UCSD-AML1 (cell line): ENCODE results near the gene PEPD.
A peak's percentile ranks its signal among the peaks of the same experiment; 100 is the strongest.
"Not testable (repeated sequence)": the region's sequence is repeated elsewhere in the genome, so short reads cannot be mapped to it uniquely, and the experiment has no call there.

Experiments used
- DNase-seq: peaks from one replicate; lab custom pipeline; 2025; ENCODE audit not compliant: unreplicated experiment; lab: John Stamatoyannopoulos, UW

The PEPD gene

DNA sequence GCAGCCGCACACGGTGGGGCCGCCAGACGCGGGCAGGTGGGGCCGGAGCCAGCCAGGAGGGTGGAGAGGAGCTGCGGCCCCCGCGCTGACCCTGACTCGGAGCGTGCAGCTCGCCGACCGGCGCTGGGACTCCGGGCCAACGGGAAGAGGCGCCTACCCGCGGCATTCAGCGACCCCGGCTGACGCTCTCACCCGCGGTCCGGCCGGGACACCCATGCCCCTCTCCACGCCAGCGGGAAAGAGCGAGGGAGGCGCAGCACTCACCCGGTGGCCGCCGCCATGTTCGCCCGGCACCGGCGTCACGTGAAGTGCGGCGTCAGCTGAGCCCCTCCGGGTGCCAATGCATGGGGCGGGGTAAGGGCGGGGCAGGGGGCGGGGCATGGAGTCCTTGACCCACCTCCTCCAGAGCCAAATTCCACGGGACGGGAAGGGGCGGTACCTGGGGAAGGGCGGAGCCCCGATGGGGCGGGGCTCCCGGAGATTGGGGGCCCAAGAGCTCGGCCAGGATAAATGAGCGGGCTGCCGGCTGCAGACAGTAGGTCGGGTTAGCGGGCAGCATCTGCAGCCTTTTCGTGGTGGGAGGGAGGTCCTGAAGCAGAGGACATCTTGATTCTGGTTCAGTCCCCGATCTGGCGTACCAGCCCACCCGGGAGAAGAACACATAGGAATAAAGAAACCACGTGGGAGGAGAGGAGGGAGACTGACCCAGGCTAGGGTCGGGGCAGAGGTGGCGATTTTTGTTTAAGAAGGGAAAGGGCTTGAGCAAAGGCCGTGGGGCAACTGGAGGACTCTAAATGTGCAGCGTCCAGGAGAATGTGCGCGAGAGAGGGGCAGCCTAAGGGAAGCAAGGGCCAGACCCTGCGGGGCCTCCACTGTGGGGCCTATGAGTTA, at the start of gene PEPD:
TSS of gene PEPD (minus strand) at position 312 of the 891 bp plus-strand sequence. CDS start at position 281, 31 bp downstream.
- DNase-seq = peak; percentile 94

- DNase-seq = no peak
Measured at GRCh38 chr19:33569821-33570220, 48.2 kb upstream of the PEPD start.

- DNase-seq = no peak
Measured at GRCh38 chr19:33568706-33569105, 47.1 kb upstream of the PEPD start.

DNA sequence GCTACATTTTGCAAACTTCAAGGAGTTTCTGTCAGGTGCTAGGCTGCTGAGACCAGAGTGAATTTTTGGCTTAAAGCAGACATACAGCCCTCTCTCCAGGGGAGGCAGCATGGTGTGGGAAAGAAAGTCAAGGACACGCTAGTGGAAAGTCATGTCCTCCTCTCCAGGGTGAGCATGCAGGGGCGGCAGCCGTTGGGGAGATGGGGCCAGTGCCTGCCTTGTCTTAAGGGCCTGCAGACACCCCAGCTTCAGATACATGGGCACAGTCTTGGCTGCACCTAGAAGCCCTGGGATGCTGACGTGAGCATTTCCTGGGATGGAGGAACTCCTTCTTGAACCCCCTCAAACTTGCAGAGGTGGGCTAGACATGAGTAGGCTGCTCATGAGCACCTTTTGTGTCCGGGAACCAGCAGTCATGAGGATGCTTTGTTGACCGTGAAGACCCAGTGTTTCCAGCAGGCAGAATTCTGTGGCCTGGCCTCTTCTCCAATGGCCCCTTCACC, 43.3 kb upstream of the PEPD start:
- no peak for DNase-seq

DNA sequence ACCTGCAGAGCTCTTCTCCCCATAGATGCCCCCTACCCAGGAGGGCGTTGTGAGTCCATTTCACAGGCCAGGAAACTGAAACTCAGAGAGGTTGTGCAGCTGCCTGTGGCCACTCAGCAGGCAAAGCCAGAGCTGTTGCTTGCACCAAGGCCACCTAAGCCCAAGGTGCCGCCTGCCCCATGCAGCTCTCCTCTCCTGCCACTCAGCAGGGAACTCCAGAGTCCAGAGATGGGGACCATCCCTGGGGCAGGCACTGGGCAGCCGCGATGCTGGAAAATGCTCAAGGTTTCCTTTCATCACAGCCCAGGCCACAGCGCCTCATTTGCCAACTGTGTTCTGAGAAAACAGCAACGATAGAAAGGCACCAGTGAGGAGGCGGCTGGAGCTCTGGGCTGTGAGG, 41.0 kb upstream of the PEPD start:
- DNase-seq = no peak

GRCh38 chr19:33561666-33562065, 40.1 kb upstream of the PEPD start:
- DNase-seq = not testable (repeated sequence)

GRCh38 chr19:33561261-33561660, 39.7 kb upstream of the PEPD start:
- DNase-seq = no peak

DNA sequence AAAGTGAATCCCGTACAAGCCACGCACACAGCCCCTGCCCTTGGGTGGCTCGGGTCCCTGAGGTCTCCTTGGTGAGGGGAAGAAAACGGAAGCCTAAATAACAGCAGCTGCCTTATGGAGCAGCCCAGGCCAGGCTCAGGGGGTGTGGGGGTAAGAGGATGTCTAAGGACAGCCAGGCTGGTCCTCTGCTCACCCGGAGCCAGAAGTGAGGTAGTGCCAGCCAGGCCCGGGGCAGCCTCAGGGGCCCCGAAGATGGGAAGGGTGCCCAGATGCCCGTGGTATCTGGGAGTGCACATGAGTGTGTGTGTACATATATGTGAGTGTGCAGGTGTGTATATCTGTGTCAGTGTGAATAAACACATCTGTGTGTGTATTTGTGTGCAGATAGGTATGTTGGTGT, 38.4 kb upstream of the PEPD start:
- DNase-seq = no peak

- DNase-seq = no peak
Measured at GRCh38 chr19:33558856-33559255, 37.3 kb upstream of the PEPD start.

DNA sequence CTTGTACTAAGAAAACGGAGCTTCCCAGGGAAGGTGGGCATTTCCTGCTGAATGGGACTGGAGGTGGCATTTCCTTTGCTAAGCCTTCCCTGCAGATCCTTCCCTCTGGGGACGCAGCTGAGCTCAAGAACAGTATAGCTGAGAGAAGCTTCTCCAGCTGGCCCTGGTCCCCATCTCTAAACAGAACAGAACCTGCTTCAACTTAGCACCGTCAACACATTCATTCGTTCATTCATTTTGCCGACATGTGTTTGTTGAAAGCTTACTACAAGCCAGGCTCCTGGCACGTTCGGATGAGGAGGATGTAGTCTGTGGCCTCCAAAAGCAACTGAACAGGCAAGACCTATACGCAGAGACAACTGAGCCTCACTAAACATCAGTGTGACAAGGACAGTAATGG, 36.6 kb upstream of the PEPD start:
- no peak for DNase-seq

- DNase-seq = no peak
Measured at GRCh38 chr19:33557720-33558119, 36.1 kb upstream of the PEPD start.

- DNase-seq = no peak
Measured at GRCh38 chr19:33557196-33557595, 35.6 kb upstream of the PEPD start.

- no peak for DNase-seq
Measured at GRCh38 chr19:33556261-33556660, 34.7 kb upstream of the PEPD start.

DNA sequence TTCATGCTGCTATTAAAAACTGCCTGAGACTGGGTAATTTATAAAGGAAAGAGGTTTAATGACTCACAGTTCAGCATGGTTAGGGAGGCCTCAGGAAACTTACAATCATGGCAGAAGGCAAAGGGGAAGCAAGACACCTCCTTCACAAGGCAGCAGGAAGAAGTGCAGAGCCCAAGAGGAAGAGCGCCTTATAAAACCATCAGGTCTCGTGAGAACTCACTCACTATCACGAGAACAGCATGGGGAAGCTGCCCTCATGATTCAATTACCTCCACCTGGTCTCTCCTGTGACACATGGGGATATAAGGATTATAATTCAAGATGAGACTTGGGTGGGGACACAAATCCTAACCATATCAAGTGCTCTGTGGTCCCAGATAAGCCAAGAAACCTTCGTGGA, 34.1 kb upstream of the PEPD start:
- not testable (repeated sequence) for DNase-seq

GRCh38 chr19:33554821-33555220, 33.2 kb upstream of the PEPD start:
- no peak for DNase-seq

DNA sequence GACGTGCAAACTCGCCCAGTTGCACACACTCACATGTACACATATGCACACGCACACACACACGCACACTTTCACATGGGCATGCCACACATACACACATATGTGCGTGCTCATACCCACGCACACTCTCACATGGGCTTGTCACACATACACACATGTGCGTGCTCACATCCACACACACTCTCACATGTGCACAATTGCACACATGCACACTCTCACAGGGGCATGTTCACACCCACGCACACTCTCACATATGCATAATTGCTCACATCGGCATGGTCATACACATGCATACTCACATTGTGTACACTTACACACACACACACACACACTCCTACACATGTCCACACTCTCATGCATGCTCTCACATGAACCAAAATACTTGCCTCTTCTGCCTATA, 32.8 kb upstream of the PEPD start:
- DNase-seq = no peak

GRCh38 chr19:33553530-33554310, 32.1 kb upstream of the PEPD start:
- no peak for DNase-seq

DNA sequence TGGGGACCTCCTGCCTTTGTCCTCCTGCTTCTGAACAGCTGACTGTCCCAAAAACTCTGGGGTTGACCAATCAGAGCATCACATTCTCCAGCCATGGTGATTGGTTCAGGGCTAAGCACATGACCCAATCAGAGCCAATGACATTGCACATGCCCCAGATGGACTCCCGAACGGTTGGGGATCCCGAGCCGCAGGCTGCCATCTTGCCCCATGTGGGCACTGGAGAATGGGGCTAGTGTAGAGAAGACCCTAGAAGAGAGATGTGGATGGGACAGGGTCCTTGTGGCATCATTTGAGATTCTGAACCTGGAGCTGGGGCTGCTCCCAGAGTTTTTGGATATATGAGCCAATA, 31.3 kb upstream of the PEPD start:
- DNase-seq = no peak

DNA sequence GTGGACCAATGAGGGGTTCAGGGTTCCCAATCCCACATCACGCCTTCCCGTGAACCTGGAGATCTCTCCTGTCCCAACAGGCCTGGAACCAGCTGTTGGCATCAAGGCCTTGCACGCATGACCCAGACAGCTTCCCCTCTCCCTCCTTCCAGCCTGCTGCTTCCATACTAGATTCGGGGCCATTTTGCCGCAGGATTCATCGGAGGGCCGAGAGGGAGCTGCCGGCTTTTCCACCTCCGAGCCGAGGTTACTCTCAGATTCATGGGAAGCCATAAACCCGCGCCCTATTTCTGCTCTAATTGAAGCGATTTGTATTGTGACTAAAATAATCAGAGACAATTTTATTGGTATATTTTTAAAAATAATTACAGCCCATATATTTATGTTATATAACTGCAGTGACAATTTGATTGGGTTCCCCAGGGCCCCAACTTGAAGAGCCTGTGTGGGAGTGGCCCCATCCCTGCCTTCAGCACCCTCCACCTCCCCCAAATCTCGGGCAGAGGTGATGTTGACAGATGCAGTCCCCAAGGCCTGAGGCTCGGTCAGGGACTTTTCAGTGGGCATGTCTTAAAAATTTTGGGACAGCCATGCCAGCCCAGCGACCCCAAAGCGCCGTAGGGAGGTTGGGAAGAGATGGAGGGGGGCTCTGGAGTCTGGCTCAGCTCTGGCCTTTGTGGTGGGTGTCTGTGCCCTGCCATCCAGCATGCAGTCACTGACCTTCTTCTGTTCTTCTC, 30.8 kb upstream of the PEPD start:
- DNase-seq = no peak

GRCh38 chr19:33551676-33552075, 30.1 kb upstream of the PEPD start:
- DNase-seq = no peak

DNA sequence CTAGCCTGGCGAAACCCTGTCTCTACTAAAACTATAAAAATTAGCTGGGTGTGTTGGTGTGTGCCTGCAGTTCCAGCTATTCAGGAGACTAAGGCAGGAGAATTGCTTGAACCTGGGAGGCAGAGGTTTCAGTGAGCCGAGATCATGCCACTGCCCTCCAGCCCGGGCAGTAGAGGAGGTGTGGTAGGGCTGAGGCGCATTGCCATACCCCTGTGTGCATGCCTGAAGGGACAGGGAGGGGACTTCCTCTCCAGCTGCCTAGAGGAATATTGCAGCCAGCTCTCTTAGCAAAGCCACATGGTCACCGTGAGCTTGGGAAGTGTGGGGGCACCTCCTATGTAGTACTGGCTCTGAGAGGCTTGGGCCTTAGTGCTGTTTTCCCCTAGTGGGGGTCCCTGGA, 29.2 kb upstream of the PEPD start:
- DNase-seq = no peak
